Activated T-helper 1 cell treated with anti-CD3 and anti-CD28 coated beads, Interleukin-12 subunit alpha, Interleukin-12 subunit beta, Interleukin-2, Interleukin-4 antibody, amounts not matched to agents 30 ng/mL and 10 ng/mL and 1 ng/mL, durations not matched to agents 14 hours and 24 hours and 36 hours (primary cell): ENCODE results near the gene RBPJ. TPM values are rescaled to one million over a fixed set of nuclear protein-coding genes. Genes with fewer than 3 reads are reported as not detected.
A peak's percentile ranks its signal among the peaks of the same experiment; 100 is the strongest.

Experiments used
- DNase-seq: peaks from one replicate; pipeline ENCODE4 v3.0.0; 2021; ENCODE audit warnings: low spot score
- H3K27ac Mint-ChIP-seq: one replicate; pipeline ENCODE4 v1.8.0; 2021; ENCODE audit warnings: mild to moderate bottlenecking, mixed read lengths
- H3K27me3 Mint-ChIP-seq: one replicate; pipeline ENCODE4 v1.8.0; 2022; ENCODE audit warnings: mild to moderate bottlenecking, moderate library complexity, mixed read lengths; ENCODE audit not compliant: insufficient read depth
- H3K36me3 Mint-ChIP-seq: one replicate; pipeline ENCODE4 v1.8.0; 2021; ENCODE audit warnings: low read depth, mixed read lengths
- H3K4me1 Mint-ChIP-seq: one replicate; pipeline ENCODE4 v1.8.0; 2021; ENCODE audit warnings: low read depth, mixed read lengths
- H3K4me3 Mint-ChIP-seq: one replicate; pipeline ENCODE4 v1.8.0; 2021; ENCODE audit warnings: mild to moderate bottlenecking, moderate library complexity, mixed read lengths
- H3K9me3 Mint-ChIP-seq: one replicate; pipeline ENCODE4 v1.8.0; 2021; ENCODE audit warnings: mixed read lengths
- intact Hi-C: fragments of 100-400 bp; cut with micrococcal nuclease; formaldehyde crosslinking; loops from one replicate; pipeline ENCODE4 v1.15.1; 2024
- total RNA-seq: library from RNA; stranded (reverse); gene quantifications from 2 replicates; pipeline ENCODE4 v1.2.3, GENCODE V29; 2022

Gene RBPJ
- total RNA-seq: 455 and 472 TPM in 2 replicates

DNA sequence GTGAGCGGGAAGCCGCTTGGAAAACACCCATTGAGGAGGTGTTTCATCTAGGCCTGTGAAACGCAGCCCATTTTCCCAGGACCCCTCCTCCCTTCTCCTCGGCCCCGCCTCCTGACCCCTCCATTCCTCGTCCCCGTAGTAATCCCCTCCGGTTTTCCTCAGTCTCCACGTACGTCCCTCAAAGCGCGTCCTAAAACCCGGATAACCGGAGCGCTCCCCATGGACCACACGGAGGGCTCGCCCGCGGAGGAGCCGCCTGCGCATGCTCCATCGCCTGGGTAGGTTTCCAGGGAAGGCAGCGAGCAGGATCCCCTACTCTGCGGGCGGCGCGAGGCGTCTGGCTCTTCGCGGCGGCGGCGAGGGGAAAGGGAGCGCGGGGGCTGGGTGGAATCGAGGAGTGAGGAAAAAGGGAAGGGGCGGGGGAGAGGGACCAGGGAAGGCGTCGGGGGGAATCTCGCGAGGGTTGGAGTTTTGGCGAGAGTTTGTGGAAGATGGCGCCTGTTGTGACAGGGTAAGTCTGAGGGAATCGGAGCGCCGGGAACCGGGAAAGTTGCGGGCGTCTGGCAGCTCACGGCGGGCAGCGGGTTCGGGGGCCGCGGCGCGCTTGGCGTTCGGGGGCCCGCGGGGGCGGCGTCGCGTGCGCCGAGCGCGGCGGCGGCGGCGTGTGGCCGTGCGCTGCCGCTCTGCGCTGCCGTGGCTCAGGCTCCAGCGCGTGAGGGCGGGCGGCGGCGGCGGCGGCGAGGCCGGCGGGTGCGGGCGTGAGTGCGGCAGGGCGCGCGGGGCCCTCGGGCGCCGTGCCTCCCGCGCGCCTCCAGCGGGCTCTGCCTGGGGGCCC lies at the start of gene RBPJ:
TSS of gene RBPJ (plus strand) at position 477 of the 835 bp plus-strand sequence. CDS start at position 492, 15 bp downstream.
- H3K27ac Mint-ChIP-seq: peak within 1 kb of the TSS; percentile 100
- H3K9me3 Mint-ChIP-seq: peaks cover 12% of the 10 kb centered on the region
- intact Hi-C loops: loop anchor here (2.0 to 10.0 kb wide), 4 partner anchors 424 to 674 kb away; partner anchors contain the start of gene SEL1L3
- H3K27me3 Mint-ChIP-seq: no peaks in the 10 kb centered on the region
- H3K4me3 Mint-ChIP-seq: peak within 1 kb of the TSS; percentile 97
- H3K4me1 Mint-ChIP-seq: peaks cover 38% of the 10 kb centered on the region
- H3K36me3 Mint-ChIP-seq: peaks cover 38% of the 10 kb centered on the region
- DNase-seq: peak; percentile 79

DNA sequence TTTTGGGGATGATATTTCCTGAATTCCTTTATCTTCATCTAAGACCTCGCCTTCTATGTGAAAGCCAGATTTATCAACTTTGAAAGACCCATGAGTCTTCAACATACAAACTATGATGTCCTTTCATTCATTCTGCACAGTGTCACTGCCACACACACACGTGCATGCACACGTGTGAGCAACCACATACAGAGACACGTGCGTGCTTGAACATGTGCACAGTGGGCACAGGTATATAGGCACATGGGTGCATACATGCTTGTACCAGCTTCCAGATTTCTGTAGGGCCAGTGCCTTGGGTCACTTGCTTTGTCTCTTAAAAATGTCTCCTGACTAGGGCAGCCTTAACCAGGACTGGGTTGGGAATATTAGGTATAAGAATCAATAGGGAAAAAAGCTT lies 49.1 kb upstream of the RBPJ start:
- H3K9me3 Mint-ChIP-seq: peaks cover 5% of the 10 kb centered on the region
- intact Hi-C loops: loop anchor here (2.0 to 5.0 kb wide), 2 partner anchors 19 to 36 kb away; no protein-coding TSS in a partner anchor
- DNase-seq: no peak
- no peak overlapping the region for H3K27ac Mint-ChIP-seq
- no peaks in the 10 kb centered on the region for H3K36me3 Mint-ChIP-seq
- H3K27me3 Mint-ChIP-seq: peaks cover 5% of the 10 kb centered on the region
- no peak overlapping the region for H3K4me3 Mint-ChIP-seq
- peaks cover 42% of the 10 kb centered on the region for H3K4me1 Mint-ChIP-seq

DNA sequence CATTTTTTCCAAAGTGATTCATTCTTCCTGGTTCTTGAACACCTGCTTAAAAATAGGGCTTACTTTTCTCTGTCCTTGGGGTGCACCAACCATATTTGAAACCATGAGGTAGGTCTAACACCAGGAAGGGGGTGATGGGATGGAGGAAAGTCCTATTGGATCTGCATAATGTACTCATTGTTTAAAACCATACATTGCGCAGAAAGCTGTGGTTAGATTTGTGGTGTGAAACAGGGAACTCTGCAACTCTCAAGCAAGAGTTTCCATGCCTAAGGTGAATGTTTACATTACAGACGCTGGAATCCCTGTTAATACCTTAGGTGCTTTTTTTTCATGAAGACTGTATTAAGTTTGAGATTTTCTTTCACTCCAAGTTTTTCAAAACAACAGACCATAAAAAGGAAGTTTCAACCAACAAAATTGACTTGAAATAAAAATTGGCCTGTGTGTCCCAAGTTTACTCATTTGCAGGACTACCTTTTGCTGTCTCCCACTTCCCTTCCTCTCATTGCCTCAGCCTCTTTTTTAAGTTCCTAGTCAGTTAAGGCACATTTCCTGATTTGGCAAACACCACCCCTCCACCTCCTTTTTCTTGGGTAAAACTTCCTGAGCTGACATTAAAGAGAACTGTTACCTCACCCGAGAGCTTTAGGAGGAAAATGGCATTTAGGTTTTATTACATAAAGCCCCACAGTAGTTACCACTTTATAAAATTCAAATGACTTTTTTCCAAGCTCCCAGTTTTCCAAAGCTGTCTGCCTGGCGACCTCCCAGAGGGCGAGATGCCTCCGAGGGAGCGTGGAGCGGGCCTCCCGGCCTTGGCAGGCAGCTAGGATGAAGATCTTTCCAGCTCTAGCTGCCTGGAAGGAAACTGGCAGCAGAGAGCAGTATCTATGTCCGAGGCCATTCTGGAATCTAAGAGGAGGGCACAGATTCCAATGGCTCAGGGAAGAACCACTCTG lies 47.9 kb upstream of the RBPJ start:
- peaks cover 5% of the 10 kb centered on the region for H3K9me3 Mint-ChIP-seq
- H3K27ac Mint-ChIP-seq: peak overlapping the region; percentile 84

DNA sequence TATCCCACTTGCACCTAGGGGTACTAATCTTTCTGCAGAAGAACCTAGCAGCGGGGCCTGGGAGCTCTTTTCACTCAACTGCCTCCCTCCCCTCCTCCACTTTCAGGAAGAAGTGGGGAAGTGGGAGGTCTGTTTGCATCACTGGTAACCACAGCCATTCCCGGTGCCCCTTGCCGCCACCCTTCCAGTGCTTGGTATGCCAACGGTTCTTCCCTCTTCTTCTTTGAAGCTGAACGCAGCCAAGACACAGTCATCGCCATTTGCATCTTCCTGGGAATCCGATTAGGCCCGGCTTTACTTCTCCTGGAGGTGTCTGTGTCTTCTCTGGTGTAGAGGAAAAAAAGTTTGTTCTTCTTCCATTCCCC lies 47.2 kb upstream of the RBPJ start:
- DNase-seq: no peak
- H3K27me3 Mint-ChIP-seq: no peaks in the 10 kb centered on the region
- no peaks in the 10 kb centered on the region for H3K36me3 Mint-ChIP-seq
- intact Hi-C loops: loop anchor here (2.0 to 5.0 kb wide), 2 partner anchors 17 to 34 kb away; no protein-coding TSS in a partner anchor
- peaks cover 36% of the 10 kb centered on the region for H3K4me1 Mint-ChIP-seq
- H3K27ac Mint-ChIP-seq: peak overlapping the region; percentile 36
- peak overlapping the region; percentile 12 for H3K4me3 Mint-ChIP-seq
- H3K9me3 Mint-ChIP-seq: peaks cover 5% of the 10 kb centered on the region

More for the DNA sequence above, 47.9 kb upstream of the RBPJ start:
- H3K36me3 Mint-ChIP-seq: no peaks in the 10 kb centered on the region
- peaks cover 42% of the 10 kb centered on the region for H3K4me1 Mint-ChIP-seq
- DNase-seq: no peak
- peak overlapping the region; percentile 45 for H3K4me3 Mint-ChIP-seq
- H3K27me3 Mint-ChIP-seq: peaks cover 5% of the 10 kb centered on the region
- intact Hi-C loops: loop anchor here (2.0 to 5.0 kb wide), 2 partner anchors 18 to 34 kb away; no protein-coding TSS in a partner anchor

DNA sequence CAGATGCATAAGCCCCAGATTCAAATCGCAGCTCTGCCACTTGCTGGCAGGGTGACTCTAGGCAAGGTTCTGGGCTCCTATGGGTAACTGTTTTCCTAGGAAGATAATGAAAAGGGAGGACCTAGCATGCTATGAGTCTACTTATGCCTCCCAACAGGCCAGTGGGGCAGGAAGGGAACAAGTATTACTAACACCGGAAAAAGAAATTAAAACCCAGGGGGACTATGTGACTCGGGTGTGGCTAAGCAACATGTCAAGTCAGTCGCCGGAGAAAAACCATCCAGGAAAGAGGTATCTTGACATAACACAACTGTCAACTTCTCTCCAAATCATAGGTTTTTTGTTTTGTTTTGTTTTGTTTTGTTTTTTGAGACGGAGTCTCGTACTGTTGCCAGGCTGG lies 45.5 kb upstream of the RBPJ start:
- no peak for DNase-seq
- H3K36me3 Mint-ChIP-seq: no peaks in the 10 kb centered on the region
- peaks cover 36% of the 10 kb centered on the region for H3K4me1 Mint-ChIP-seq
- no peak overlapping the region for H3K27ac Mint-ChIP-seq
- peaks cover 3% of the 10 kb centered on the region for H3K27me3 Mint-ChIP-seq
- intact Hi-C loops: no loop called here
- H3K9me3 Mint-ChIP-seq: peaks cover 5% of the 10 kb centered on the region
- H3K4me3 Mint-ChIP-seq: no peak overlapping the region

DNA sequence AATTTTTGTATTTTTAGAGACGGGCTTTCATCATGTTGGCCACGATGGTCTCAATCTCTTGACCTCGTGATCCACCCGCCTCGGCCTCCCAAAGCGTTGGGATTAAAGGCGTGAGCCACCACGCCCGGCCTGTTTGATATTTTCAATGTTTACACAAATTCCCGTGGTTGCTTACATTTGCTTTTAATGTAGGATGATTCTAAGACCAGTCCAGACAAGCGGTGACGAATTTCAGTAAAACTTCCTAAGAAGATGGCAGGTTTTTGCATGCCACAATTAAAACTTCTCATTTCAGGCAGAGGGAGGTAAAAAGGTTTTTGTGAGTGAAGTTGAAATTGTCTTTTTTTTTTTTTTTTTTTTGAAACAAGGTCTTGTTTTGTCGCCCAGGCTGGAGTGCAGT lies 41.4 kb upstream of the RBPJ start:
- no peak for DNase-seq
- H3K4me3 Mint-ChIP-seq: no peak overlapping the region
- H3K9me3 Mint-ChIP-seq: no peaks in the 10 kb centered on the region
- H3K36me3 Mint-ChIP-seq: no peaks in the 10 kb centered on the region
- H3K27ac Mint-ChIP-seq: no peak overlapping the region
- H3K4me1 Mint-ChIP-seq: peaks cover 10% of the 10 kb centered on the region
- intact Hi-C loops: no loop called here
- H3K27me3 Mint-ChIP-seq: peaks cover 3% of the 10 kb centered on the region

DNA sequence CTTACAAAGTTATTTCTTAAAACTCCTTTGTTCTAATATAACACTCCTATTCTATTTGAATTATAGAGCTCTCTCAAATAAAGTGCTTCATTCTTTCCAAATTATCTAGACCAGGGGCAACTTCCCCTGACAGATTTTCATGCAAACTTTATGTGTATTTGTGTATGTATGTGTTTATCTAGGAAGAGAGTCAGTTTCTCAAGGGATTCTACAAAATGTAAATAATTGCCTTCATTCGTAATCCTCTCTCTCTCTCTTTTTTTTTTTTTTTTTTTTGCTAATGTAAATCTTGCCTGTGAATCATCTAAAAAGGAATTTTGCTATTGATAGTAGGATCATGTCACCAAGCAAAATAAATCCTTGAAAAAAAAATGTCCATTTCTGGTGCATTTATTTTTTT lies 38.9 kb upstream of the RBPJ start:
- peaks cover 3% of the 10 kb centered on the region for H3K27me3 Mint-ChIP-seq
- peaks cover 5% of the 10 kb centered on the region for H3K4me1 Mint-ChIP-seq
- H3K9me3 Mint-ChIP-seq: no peaks in the 10 kb centered on the region
- H3K27ac Mint-ChIP-seq: no peak overlapping the region
- intact Hi-C loops: no loop called here
- H3K36me3 Mint-ChIP-seq: no peaks in the 10 kb centered on the region
- no peak for DNase-seq
- no peak overlapping the region for H3K4me3 Mint-ChIP-seq

DNA sequence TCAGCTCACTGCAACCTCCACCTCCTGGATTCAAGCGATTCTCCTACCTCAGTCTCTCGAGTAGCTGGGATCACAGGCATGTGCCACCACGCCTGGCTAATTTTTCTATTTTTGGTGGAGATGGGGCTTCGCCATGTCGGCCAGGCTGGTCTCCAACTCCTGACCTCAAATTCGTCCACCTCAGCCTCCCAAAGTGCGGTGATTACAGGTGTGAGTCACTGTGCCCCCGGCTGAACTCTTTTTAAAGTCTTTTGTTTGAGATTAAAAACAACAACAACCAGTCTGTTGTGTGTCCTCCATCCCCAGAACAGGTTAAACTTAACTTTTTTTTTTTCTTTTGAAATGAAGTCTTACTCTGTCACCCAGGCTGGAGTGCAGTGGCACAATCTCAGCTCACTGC lies 36.3 kb upstream of the RBPJ start:
- DNase-seq: no peak
- Mint-ChIP-seq H3K4me3 (no peak overlapping the region), H3K9me3 (no peaks in the 10 kb centered on the region), H3K36me3 (peaks cover 6% of the 10 kb centered on the region), H3K4me1 (peaks cover 15% of the 10 kb centered on the region), H3K27ac (no peak overlapping the region), H3K27me3 (peaks cover 2% of the 10 kb centered on the region)
- intact Hi-C loops: no loop called here

DNA sequence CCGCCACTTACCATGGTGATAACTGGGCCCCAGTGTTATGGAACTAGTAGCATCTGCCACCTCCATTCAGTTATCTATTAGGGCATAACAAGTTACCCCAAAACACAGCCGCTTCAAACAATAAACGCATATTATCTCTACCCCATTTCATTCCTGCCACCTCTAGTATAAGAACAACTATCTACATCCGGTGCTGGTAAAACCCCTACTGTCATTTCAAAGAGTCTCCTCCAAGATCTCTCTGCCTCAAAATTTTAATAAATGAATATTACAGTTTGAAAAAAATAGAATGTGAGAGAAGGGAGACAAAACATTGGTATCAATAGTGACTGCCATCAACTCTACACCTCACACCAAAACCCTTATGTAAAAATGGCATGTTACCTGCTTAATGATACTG lies 35.5 kb upstream of the RBPJ start:
- intact Hi-C loops: no loop called here
- peaks cover 6% of the 10 kb centered on the region for H3K36me3 Mint-ChIP-seq
- peaks cover 15% of the 10 kb centered on the region for H3K4me1 Mint-ChIP-seq
- no peak for DNase-seq
- H3K27me3 Mint-ChIP-seq: no peaks in the 10 kb centered on the region
- no peak overlapping the region for H3K4me3 Mint-ChIP-seq
- no peaks in the 10 kb centered on the region for H3K9me3 Mint-ChIP-seq
- H3K27ac Mint-ChIP-seq: no peak overlapping the region

DNA sequence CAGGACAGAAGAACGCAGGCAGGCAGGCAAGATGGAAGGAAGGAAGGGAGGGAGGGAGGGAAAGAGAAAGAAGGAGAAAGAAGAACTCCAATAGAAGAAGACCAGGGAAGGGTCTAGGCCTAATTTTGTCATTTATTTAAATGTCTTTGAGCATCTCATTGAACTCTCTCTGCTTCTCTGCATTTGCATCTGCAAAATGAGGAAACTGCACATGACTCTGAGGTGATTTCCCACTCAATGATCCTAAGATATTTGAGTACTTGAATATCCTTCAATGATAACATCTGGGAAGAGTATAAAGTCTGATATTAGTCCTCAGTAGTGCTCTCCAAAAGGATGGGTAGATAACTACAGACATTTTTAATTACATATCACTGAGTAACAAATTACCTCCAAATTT lies 33.1 kb upstream of the RBPJ start:
- no peaks in the 10 kb centered on the region for H3K27me3 Mint-ChIP-seq
- H3K36me3 Mint-ChIP-seq: peaks cover 6% of the 10 kb centered on the region
- DNase-seq: no peak
- H3K9me3 Mint-ChIP-seq: no peaks in the 10 kb centered on the region
- peaks cover 29% of the 10 kb centered on the region for H3K4me1 Mint-ChIP-seq
- intact Hi-C loops: loop anchor here (1.0 kb wide), 3 partner anchors 21 to 90 kb away; no protein-coding TSS in a partner anchor
- no peak overlapping the region for H3K4me3 Mint-ChIP-seq
- peak overlapping the region; percentile 61 for H3K27ac Mint-ChIP-seq

DNA sequence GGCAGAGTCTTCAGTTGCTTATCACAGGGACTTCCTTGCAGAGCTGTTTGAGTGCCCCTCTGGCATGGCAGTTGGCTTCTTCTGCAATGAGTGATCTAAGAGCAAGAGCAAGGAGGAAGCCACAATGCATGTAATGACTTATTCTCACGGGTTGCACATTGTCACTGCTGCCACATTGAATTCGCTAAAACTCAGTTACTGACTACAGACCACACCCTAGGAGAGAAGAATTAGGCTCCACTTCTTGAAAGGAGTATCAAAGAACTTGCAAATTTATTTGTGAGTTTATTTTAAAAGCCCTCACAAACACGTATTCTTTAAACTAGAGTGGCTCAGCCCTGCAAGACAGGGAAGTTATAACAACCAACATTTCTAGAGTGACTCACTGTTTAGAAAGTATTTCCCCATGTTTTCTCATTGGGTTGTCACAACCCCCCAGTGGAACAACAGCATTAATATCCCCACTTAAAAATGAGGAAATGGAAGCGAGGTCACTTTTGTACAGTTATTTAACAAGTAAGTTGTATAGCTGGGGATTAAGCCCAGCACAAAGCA lies 32.4 kb upstream of the RBPJ start:
- intact Hi-C loops: loop anchor here (1.0 kb wide), 3 partner anchors 20 to 91 kb away; no protein-coding TSS in a partner anchor
- Mint-ChIP-seq H3K27ac (peak overlapping the region; percentile 61), H3K27me3 (no peaks in the 10 kb centered on the region), H3K4me3 (peak overlapping the region; percentile 25), H3K36me3 (peaks cover 6% of the 10 kb centered on the region), H3K4me1 (peaks cover 32% of the 10 kb centered on the region), H3K9me3 (no peaks in the 10 kb centered on the region)
- DNase-seq: peak; percentile 20

DNA sequence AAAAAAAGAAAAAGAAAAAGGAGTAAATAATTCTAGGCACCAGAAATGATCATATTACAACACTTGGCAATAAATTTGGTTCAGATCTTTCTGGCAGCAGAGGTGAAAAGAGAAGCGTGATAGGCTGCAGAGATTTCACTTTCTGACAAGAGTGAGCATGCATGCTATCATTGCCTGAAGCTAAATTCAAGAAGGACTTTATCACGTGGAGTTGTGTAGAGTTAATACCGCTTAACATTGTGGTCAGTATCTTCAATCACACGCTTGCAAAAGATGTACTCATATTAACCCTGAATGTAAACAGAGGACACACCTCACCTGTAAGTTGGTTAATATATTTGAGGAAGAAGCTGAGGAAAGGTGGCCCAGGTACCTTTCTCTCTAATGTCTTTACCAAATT lies 31.4 kb upstream of the RBPJ start:
- intact Hi-C loops: no loop called here
- Mint-ChIP-seq H3K27ac (no peak overlapping the region), H3K4me1 (peaks cover 32% of the 10 kb centered on the region), H3K36me3 (peaks cover 8% of the 10 kb centered on the region), H3K4me3 (no peak overlapping the region), H3K9me3 (no peaks in the 10 kb centered on the region), H3K27me3 (no peaks in the 10 kb centered on the region)
- no peak for DNase-seq
